NOMO-1 (cell line): ENCODE results near the gene NALCN.
A peak's percentile ranks its signal among the peaks of the same experiment; 100 is the strongest.
"Not testable (repeated sequence)": the region's sequence is repeated elsewhere in the genome, so short reads cannot be mapped to it uniquely, and the experiment has no call there.

Experiments used
- DNase-seq, 2 experiments: peaks; one replicate each; lab custom pipeline; 2025; ENCODE audit not compliant: unreplicated experiment in 2 of 2; lab: John Stamatoyannopoulos, UW

NALCN gene

GRCh38 chr13:101343128-101343787 lies 73.0 kb downstream of the NALCN start:
- DNase-seq = no peak

- no peak for DNase-seq
These were observed 74.8 kb downstream of the NALCN start for GRCh38 chr13:101341464-101341863.

- no peak for DNase-seq
These were observed 77.1 kb downstream of the NALCN start for GRCh38 chr13:101339202-101339601.

DNA sequence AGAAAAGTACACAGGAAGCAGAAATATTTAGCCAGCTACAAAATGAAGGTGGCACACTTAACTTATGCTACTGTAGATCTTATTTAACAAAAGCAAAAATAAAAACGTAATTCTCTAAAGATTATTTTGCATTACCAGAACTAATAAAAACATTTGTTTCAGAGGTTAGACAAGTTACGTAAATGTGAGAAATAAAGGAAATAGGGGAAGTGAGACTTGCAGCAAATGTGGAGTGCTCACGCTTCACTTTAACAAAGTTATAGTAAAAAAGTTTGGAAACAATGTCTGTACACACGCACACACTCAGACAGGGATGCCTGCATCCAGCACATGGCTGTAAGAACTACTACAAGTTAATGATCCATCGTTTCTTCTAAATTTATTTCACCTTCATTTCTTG lies 83.7 kb downstream of the NALCN start:
- peak in 1 of 2 experiments; percentile 24 for DNase-seq

DNA sequence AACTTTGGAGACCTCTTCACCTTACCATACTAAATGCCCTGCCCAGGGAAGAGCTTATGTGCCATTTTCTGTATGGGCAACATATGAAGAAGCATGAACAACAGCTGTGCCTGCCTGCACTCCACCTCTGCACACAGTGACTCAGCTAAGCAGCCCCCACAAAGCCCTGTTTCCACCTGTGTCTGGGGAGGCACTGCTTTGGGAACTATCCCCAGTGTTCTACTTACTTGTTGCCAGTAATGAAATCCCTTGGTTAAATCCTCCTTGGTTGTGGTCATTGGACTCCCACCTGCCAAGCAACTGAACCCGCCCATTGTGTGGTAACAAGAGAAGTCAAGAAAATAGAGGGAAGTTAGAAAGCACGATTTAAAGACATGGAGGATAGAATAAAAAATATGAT lies 84.6 kb downstream of the NALCN start:
- no peak for DNase-seq

GRCh38 chr13:101327871-101328270 lies 88.4 kb downstream of the NALCN start:
- no peak for DNase-seq

DNA sequence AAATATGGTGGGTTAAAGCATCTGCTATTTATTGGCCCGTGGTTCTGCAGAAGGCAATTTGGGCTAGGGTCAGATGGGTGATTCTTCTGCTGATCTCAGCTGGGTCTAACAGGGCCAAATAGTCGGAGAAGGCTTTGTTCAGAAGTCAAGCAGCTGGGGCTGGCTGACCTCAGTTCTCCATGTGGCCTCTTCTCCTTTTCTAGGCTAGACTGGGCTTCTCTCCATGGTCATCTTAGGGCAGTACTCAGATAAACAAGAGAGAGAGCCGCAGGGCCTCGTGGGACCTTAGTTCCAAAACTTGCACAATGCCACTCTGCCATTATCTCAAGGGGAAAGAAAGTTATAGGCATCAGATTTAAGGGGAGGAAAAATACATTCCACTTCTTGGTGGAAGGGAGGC lies 89.6 kb downstream of the NALCN start:
- DNase-seq = no peak

DNA sequence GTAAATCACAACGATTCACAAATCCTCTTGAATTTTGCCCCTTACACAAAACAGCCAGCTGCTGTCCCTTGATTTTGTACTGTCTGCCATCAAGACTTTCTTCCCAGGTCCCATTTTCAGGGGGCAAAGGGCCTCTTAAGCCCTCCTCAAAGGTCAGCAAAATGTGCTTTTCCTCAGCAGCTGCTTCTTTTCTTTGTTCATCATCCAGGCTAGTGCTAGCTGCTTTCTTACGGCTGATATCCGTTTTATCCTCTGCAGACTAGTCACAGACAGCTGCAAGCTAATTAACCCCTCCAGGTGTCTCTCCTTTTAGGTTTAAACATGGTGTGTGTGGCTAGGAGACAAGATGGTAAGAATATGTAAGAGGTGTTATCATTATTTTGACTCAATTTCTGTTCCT lies 90.9 kb downstream of the NALCN start:
- no peak for DNase-seq

- DNase-seq = no peak
These were observed 92.7 kb downstream of the NALCN start for GRCh38 chr13:101323601-101324000.

- no peak for DNase-seq
These were observed 98.3 kb downstream of the NALCN start for GRCh38 chr13:101317986-101318523.

DNA sequence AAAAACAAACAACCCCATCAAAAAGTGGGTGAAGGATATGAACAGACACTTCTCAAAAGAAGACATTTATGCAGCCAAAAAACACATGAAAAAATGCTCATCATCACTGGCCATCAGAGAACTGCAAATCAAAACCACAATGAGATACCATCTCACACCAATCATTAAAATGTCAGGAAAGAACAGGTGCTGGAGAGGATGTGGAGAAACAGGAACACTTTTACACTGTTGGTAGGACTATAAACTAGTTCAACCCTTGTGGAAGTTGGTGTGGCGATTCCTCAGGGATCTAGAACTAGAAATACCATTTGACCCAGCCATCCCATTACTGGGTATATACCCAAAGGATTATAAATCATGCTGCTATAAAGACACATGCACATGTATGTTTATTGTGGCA lies 102.8 kb downstream of the NALCN start:
- not testable (repeated sequence) for DNase-seq

DNA sequence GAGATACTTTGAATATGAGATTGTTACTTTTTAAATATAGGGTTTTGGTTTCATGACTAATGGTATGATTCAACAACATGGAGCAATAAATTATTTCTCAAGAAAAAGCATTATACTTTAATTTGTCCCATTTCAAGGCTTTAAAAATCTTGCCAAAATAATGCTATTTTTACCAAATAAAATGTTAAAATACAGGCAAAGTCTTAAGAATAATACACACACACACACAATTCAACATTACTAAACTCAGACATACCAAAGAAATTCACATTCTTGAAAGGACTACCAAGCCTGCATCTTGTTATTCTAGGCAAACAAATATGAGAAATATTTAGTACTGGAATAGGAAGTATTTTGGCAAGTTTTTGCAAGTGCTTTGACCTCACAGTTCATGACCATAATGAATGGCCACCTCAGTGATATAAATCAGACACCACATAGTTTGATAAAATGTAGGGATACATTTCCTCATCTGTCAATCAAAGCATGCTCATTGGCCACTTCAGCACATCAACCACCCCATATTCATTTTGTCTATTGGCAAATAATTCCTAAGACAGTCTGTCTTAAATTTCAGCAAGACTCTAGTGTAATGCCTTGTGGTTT lies 107.2 kb downstream of the NALCN start:
- no peak for DNase-seq

DNA sequence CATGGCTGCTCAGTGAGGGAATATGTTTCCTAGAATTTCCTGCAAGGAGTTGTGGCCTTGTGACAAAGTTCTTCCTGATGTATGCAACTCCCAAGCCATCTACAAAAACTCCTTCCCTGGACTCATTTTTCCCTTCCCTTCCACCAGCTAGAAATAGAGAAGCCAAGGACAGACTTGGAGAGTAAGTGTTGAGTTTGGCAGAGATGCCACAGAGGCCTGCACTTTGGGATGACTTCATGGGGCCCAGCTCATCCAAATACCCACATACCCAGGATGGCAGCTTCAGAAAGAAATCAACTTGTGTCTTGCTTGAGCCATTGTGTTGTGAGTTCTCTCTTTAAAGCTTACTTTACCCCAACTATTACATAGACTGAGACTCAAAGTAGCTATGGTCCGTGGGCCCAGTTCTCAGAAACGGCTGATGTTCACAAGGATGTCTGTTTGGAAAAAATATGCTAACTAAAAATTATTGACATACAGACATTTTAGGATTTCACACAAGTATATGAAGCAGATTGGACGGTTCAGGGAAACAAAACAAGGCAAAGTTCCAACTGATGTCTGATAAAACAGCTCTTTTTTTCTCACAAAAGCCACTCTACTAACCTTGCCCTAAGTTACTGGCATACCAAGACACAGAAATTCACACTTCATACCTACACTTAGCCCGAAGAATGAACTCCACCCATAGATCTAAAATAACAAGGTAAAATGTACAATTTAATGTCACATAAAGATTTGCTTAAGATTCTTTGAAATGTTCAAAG lies 107.9 kb downstream of the NALCN start:
- no peak for DNase-seq

DNA sequence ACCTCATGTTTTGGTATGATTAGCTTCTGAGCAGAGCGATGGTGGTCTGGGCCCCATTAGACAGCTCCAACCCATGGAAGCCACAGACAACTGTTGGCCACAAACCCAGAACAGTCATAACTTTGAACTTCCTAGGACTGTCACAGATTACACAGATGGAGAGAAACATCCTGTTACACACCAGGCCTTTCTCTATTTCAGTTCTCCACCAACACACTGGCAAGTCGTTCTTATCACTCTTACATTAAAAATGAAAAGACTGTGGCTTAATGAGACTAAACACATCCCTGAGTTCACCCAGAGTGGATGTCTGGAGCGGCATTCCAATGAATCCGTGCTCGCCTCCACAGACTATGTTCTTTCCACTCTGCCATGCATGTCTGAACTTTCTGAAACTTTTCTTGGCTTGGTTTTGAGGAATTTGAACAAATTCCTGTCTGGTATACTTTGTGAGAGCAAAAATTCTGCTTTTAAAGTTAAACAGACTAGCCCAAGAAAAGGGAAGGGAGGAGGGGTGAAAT lies 109.1 kb downstream of the NALCN start:
- DNase-seq = no peak

DNA sequence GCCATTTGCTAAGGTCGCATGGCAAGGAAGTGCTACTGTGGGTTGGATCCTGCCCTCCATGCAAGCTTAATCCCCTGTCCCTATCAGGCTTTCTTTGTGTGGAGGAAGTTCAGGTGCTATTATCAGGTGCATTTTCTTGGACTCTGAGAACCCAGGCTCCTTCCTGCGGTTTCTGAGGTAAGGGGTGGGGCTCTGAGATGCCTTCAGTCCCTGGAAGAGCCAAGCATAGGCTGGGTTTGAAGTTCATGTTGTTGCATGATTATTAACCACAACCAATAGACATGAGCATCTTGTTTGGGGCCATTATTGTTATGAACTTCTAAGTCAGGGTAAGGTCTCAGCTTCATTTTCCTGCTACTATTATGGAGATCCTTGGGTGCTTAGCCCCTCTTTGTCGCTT lies 109.5 kb downstream of the NALCN start:
- no peak for DNase-seq

- no peak for DNase-seq
These were observed 110.3 kb downstream of the NALCN start for GRCh38 chr13:101305981-101306411.

DNA sequence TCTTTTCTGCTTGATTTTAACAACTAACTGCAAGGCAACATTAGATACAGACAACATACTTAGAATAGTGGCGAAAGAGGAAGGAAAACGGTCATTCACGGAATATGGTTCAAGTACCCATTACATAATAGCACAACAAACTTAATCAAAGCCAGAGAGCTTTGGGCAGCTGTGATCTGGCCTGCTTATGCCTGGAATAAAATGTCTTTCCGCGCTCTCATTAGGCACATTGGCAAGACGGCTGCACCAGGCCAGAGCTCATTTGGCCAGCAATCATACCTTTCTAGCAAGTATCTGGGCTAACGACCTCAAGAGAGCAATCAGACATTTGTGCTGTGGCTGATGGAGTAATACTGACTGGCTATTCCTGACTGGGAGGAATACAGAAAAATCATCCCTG lies 112.8 kb downstream of the NALCN start:
- DNase-seq = peak; percentile 8 to 33

DNA sequence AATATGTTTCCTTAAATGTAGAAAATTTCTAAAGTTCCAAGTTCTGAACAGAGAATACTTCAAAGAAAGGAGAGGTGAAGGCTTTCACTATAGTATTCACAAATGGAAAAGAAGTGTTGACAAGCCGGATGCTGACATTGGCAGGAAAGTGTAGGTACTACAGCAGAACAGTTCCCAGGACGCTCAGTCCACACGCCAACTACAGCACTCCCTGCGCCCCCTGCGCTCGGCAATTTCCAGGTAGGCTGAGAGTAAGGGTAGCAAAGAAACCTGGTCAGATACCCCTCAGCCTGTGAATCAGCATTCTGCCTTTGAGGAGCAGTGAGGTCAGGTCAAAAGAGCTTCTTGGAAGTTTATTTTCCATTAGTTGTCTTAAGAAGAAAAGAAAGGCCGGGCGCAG lies 115.3 kb downstream of the NALCN start:
- DNase-seq = no peak

DNA sequence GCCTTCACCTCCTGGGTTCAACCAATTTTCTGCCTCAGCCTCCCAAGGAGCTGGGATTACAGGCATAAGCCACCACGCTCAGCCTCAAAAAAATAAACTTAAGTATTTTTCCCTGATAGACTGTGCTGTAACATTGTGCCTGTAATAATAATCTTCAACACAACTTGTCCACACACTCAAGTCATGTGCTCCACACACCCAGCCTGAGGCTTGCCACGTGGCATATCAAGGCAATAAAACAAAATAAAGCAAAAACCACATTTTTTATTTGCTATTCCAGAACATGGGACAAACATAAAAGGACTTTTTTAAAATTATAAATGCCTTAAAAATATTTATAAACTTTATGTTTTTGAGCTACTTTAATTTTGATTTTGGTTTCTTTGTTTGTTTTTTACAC lies 115.8 kb downstream of the NALCN start:
- DNase-seq = no peak

DNA sequence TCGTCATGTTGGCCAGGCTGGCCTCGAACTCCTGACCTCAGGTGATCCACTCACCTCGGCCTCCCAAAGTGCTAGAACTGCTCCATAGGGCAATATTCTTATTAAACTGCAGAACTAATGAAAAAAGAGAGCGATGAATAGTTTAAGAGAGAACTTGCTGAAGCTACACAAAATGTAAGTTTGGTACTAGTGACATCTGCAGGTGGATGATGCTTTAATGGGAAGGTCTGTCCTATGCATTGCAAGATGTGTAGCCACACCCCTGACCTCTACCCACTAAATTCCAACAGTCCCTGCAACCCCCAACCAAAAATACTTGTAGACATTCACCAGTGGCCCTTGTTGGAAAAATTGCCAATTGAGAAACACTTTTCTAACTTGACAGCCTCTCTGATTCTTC lies 117.8 kb downstream of the NALCN start:
- no peak for DNase-seq

DNA sequence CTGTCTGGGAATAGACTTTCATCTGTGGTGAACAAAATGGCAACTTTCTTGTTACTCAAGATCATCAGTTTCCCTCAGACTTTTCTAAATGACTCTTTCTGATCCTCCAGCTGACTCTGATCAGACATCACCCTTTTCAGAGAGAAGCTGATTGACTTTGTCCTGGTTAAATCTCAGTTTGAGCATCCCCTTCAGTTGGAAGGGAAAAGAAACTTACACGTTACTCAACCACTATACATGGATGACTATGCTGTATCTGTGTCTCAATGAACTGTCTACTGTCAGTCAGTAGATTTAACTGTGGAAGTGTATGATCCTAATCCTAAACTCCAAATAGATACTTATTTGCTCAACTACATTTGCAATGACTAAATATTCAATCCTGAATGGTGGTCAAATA lies 118.5 kb downstream of the NALCN start:
- no peak for DNase-seq

DNA sequence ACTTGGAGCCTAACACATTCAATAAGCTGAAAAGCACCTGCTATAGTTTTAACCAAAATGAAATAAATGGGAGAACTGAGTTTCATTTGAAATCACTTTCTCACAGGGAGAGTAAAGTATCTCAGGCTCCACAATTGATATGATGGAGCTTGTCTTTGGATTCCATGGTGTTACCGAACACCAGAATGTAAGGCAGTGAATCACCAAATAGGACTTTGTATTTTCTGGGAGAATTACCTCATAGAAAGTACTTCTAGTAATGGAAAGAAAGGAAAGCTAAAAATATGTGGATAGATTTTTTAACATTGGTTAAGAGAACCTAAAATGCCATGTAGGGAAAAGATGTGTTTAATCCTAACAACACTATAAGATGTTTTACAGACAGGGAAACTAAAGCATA lies 123.6 kb downstream of the NALCN start:
- DNase-seq = no peak
